Caco-2 (cell line): ENCODE measurements around the gene ETNK1. TPM values are rescaled to one million over a fixed set of nuclear protein-coding genes. Genes with fewer than 3 reads are reported as not detected.

Experiments used
- BruUV-seq: library from RNA; stranded (reverse); fragments of 400-500 nt; replicated peaks from 2 replicates; lab custom pipeline; 2021; lab: Mats Ljungman, UMichigan
- CTCF ChIA-PET: fragments of 300-600 bp; sonication (Branson Sonifier 250); formaldehyde crosslinking; loops from one replicate; lab custom pipeline; 2022; ENCODE audit warnings: antibody characterized with exemption; lab: Charles Lee
- POLR2A ChIA-PET: fragments of 300-600 bp; sonication (Branson Sonifier 250); formaldehyde crosslinking; loops from one replicate; lab custom pipeline; 2022; ENCODE audit warnings: antibody characterized with exemption; lab: Charles Lee
- DNase-seq, 2 experiments: peaks; one replicate each; pipeline versions ENCODE4 v3.0.0 to v3.0.0-alpha.2; 2020 to 2022
- H3K27me3 ChIP-seq: replicated peaks from 2 replicates; pipeline ENCODE4 v1.6.0; 2011; ENCODE audit warnings: low read length; ENCODE audit not compliant: control insufficient read depth, insufficient read depth
- H3K36me3 ChIP-seq: 2 replicates; pipeline ENCODE4 v1.5.1; 2011; ENCODE audit warnings: low read length; ENCODE audit not compliant: control insufficient read depth, insufficient read depth
- H3K4me1 ChIP-seq: fragments of 250-450 bp; sonication (Bioruptor Pico); 2 replicates; pipeline ENCODE4 v1.5.1; 2020; ENCODE audit warnings: mild to moderate bottlenecking
- H3K4me3 ChIP-seq: 2 replicates; pipeline ENCODE4 v1.5.1; 2011; ENCODE audit warnings: low read depth, mild to moderate bottlenecking, control low read depth, low read length
- H3K9me3 ChIP-seq: fragments of 250-450 bp; sonication (Bioruptor Pico); 2 replicates; pipeline ENCODE4 v1.5.1; 2020; ENCODE audit warnings: mild to moderate bottlenecking, moderate library complexity
- H3K27ac Mint-ChIP-seq: one replicate; pipeline ENCODE4 v1.8.0; 2022; ENCODE audit warnings: mixed read lengths; ENCODE audit not compliant: unreplicated experiment
- H3K27me3 Mint-ChIP-seq: one replicate; pipeline ENCODE4 v1.8.0; 2022; ENCODE audit warnings: mixed read lengths; ENCODE audit not compliant: insufficient read depth, unreplicated experiment
- H3K36me3 Mint-ChIP-seq: one replicate; pipeline ENCODE4 v1.8.0; 2022; ENCODE audit warnings: mild to moderate bottlenecking, mixed read lengths; ENCODE audit not compliant: insufficient read depth, unreplicated experiment
- H3K4me1 Mint-ChIP-seq: one replicate; pipeline ENCODE4 v1.8.0; 2022; ENCODE audit warnings: low read depth, mixed read lengths; ENCODE audit not compliant: unreplicated experiment
- H3K4me3 Mint-ChIP-seq: one replicate; pipeline ENCODE4 v1.8.0; 2022; ENCODE audit warnings: mild to moderate bottlenecking, moderate library complexity, mixed read lengths; ENCODE audit not compliant: unreplicated experiment
- H3K9me3 Mint-ChIP-seq: one replicate; pipeline ENCODE4 v1.8.0; 2022; ENCODE audit warnings: mixed read lengths; ENCODE audit not compliant: unreplicated experiment
- CTCF ChIP-seq, 2 experiments: fragments of 200-600 bp in 1 of 2; IDR thresholded peaks; 1 replicate in 1 of 2; 2 replicates in 1 of 2; pipeline versions ENCODE4 v1.5.1 to v1.8.0; 2011 to 2022; ENCODE audit warnings: antibody characterized with exemption in 1 of 2, control low read depth in 1 of 2, inconsistent platforms in 1 of 2, low read depth in 1 of 2, low read length in 1 of 2, mild to moderate bottlenecking in 1 of 2, moderate library complexity in 1 of 2; ENCODE audit not compliant: insufficient read depth in 1 of 2, severe bottlenecking in 1 of 2, unreplicated experiment in 1 of 2
- intact Hi-C: fragments of 100-400 bp; cut with micrococcal nuclease; formaldehyde crosslinking; loops from one replicate; pipeline ENCODE4 v1.10.0; 2022; ENCODE audit not compliant: unreplicated experiment
- total RNA-seq: library from RNA; stranded (reverse); gene quantifications from 2 replicates; pipeline ENCODE4 v1.2.3, GENCODE V29; 2022

Gene ETNK1
- total RNA-seq, 1 experiment from 2014 or later, result 78.7 TPM

DNA sequence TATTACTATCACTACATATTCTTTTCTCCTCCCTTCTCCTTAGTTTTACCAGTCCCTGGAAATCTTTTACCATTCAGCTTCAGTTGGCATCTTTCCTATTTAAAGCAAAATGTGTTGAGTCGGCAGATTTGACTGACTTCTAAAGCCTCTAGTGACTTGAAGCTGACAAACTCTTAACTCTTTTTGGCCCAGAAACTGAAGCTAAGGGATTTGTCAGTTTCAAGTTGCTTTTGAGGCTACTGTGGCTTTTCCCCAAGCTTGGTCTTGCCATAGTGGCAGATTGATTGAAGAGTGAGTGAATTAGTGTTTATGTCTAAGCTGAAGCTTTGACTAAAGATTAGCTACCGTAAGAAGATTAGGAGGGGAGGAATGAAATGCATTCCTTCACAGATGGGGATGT, 104.0 kb downstream of the ETNK1 start:
- POLR2A ChIA-PET, result no interaction called here
- CTCF ChIA-PET, result no interaction called here
- H3K36me3 Mint-ChIP-seq, result no peaks in the 10 kb centered on the region
- H3K27me3 Mint-ChIP-seq, result peaks cover 3% of the 10 kb centered on the region
- H3K4me1 Mint-ChIP-seq, result peaks cover 6% of the 10 kb centered on the region
- intact Hi-C loops, result no loop called here
- DNase-seq, result no peak
- no TSS peak for BruUV-seq
- no peak overlapping the region for H3K27ac Mint-ChIP-seq
- H3K4me3 Mint-ChIP-seq, result no peak overlapping the region
- Histone ChIP-seq H3K27me3 (no peaks in the 10 kb centered on the region), H3K36me3 (no peaks in the 10 kb centered on the region), H3K4me3 (no peak overlapping the region), H3K9me3 (no peaks in the 10 kb centered on the region), H3K4me1 (peaks cover 12% of the 10 kb centered on the region)
- H3K9me3 Mint-ChIP-seq, result no peaks in the 10 kb centered on the region
- TF ChIP-seq CTCF (IDR thresholded peaks at IDR 0.05; ENCODE audit: insufficient read depth in 1 of 2, low read depth in 1 of 2, low read length in 1 of 2, severe bottlenecking in 1 of 2, unreplicated experiment in 1 of 2), result no peak

- CTCF ChIA-PET, result no interaction called here
- POLR2A ChIA-PET, result no interaction called here
- intact Hi-C loops, result no loop called here
- Histone ChIP-seq H3K36me3 (no peaks in the 10 kb centered on the region), H3K27me3 (no peaks in the 10 kb centered on the region), H3K4me3 (no peak overlapping the region), H3K9me3 (no peaks in the 10 kb centered on the region; the same call in 1 of the 2 replicates), H3K4me1 (peaks cover 12% of the 10 kb centered on the region)
- no TSS peak for BruUV-seq
- DNase-seq, result no peak
- Mint-ChIP-seq H3K4me1 (peaks cover 6% of the 10 kb centered on the region), H3K27me3 (no peaks in the 10 kb centered on the region), H3K9me3 (no peaks in the 10 kb centered on the region), H3K4me3 (no peak overlapping the region), H3K36me3 (no peaks in the 10 kb centered on the region), H3K27ac (no peak overlapping the region)
- no peak for TF ChIP-seq CTCF (IDR thresholded peaks at IDR 0.05; ENCODE audit: insufficient read depth in 1 of 2, low read depth in 1 of 2, low read length in 1 of 2, severe bottlenecking in 1 of 2, unreplicated experiment in 1 of 2)
These were observed 104.5 kb downstream of the ETNK1 start for GRCh38 chr12:22729431-22729956.

DNA sequence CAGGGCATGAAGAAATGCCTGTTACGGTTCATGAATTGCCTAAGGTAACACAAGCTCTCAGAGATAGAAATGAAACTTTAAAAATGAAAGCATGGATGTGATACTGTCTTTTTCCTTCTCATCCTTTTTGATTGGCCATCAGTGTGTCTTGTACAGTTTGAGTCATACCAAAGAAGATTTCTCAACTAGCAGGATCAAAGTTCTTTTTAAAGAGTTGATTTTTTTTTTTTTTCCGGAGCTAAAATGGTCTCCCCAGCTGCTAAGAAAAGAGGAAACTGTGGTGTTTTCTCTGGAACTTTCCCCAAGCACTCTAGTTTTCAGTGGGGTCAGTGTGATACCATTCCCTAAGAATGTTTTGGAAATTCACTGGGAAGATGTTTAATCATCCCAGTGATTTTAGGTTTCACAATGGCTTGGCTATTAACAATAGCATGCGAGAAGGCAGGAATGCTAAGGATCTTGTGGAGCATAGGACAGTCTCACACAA, 105.0 kb downstream of the ETNK1 start:
- no peaks in the 10 kb centered on the region; the same call in 1 of the 2 replicates for H3K9me3 ChIP-seq
- CTCF ChIA-PET, result interaction anchor here (0.6 kb wide), 1 partner anchor 43 kb away, joined by 3 read pairs; no protein-coding TSS in a partner anchor
- no peak for TF ChIP-seq CTCF (IDR thresholded peaks at IDR 0.05; ENCODE audit: insufficient read depth in 1 of 2, low read depth in 1 of 2, low read length in 1 of 2, severe bottlenecking in 1 of 2, unreplicated experiment in 1 of 2)
- H3K9me3 Mint-ChIP-seq, result no peaks in the 10 kb centered on the region
- no peak overlapping the region for H3K27ac Mint-ChIP-seq
- no peak overlapping the region for H3K4me3 Mint-ChIP-seq
- intact Hi-C loops, result loop anchor here (2.0 kb wide), 1 partner anchor 21 kb away; no protein-coding TSS in a partner anchor
- H3K4me1 Mint-ChIP-seq, result peaks cover 6% of the 10 kb centered on the region
- no peak for DNase-seq
- peaks cover 12% of the 10 kb centered on the region for H3K4me1 ChIP-seq
- POLR2A ChIA-PET, result no interaction called here
- no peaks in the 10 kb centered on the region for H3K27me3 ChIP-seq
- no peaks in the 10 kb centered on the region for H3K27me3 Mint-ChIP-seq
- H3K36me3 ChIP-seq, result no peaks in the 10 kb centered on the region
- BruUV-seq, result no TSS peak
- no peaks in the 10 kb centered on the region for H3K36me3 Mint-ChIP-seq
- H3K4me3 ChIP-seq, result no peak overlapping the region
